Hematopoietic multipotent progenitor cell treated with erythropoietin and hydrocortisone succinate and interleukin-3 and kit ligand, for 6 days (in vitro differentiated cells): Measurements from ENCODE around the gene MED26.
"Not testable (repeated sequence)": the region's sequence is repeated elsewhere in the genome, so short reads cannot be mapped to it uniquely, and the experiment has no call there.

ENCODE experiments used
- DNase-seq: peaks from one replicate; pipeline ENCODE4 v3.0.0-alpha.2; 2015

The MED26 gene

GRCh38 chr19:16571822-16572331 lies 56.1 kb downstream of the MED26 start:
- DNase-seq = peak; percentile 43

GRCh38 chr19:16571283-16571682 lies 56.7 kb downstream of the MED26 start:
- DNase-seq = peak; percentile 46

- no peak for DNase-seq
These were observed 58.2 kb downstream of the MED26 start for GRCh38 chr19:16569609-16570320.

GRCh38 chr19:16566702-16567101 lies 61.3 kb downstream of the MED26 start:
- no peak for DNase-seq

- DNase-seq = peak; percentile 74
These were observed 61.8 kb downstream of the MED26 start for GRCh38 chr19:16566161-16566560.

GRCh38 chr19:16564842-16565241 lies 63.2 kb downstream of the MED26 start:
- DNase-seq = no peak

- DNase-seq = no peak
These were observed 65.4 kb downstream of the MED26 start for GRCh38 chr19:16562608-16563025.

GRCh38 chr19:16561382-16561781 lies 66.6 kb downstream of the MED26 start:
- DNase-seq = no peak

- DNase-seq = no peak
These were observed 68.2 kb downstream of the MED26 start for GRCh38 chr19:16559780-16560276.

- DNase-seq = no peak
These were observed 73.2 kb downstream of the MED26 start for GRCh38 chr19:16554776-16555175.

GRCh38 chr19:16551902-16552301 lies 76.1 kb downstream of the MED26 start:
- not testable (repeated sequence) for DNase-seq

- DNase-seq = no peak
These were observed 79.0 kb downstream of the MED26 start for GRCh38 chr19:16548956-16549355.

GRCh38 chr19:16544473-16545231 lies 83.4 kb downstream of the MED26 start:
- no peak for DNase-seq

- not testable (repeated sequence) for DNase-seq
These were observed 84.3 kb downstream of the MED26 start for GRCh38 chr19:16543734-16544133.

- DNase-seq = peak; percentile 62
These were observed 85.0 kb downstream of the MED26 start for GRCh38 chr19:16542910-16543472.

- DNase-seq = peak; percentile 97
These were observed 85.7 kb downstream of the MED26 start, which contains the start of gene CHERP for GRCh38 chr19:16542045-16542909. Gene CHERP (minus strand): TSS chr19:16542437. CDS start chr19:16542378, 59 bp downstream.

GRCh38 chr19:16541526-16542044 lies 86.4 kb downstream of the MED26 start:
- peak; percentile 40 for DNase-seq

- no peak for DNase-seq
These were observed 87.1 kb downstream of the MED26 start for GRCh38 chr19:16540948-16541347.

- DNase-seq = no peak
These were observed 90.9 kb downstream of the MED26 start for GRCh38 chr19:16537111-16537510.

- DNase-seq = no peak
These were observed 91.9 kb downstream of the MED26 start for GRCh38 chr19:16536130-16536529.

- no peak for DNase-seq
These were observed 92.6 kb downstream of the MED26 start for GRCh38 chr19:16535381-16535780.
